ENCODE results near the gene LYZL4. TPM values are rescaled to one million over a fixed set of nuclear protein-coding genes. Genes with fewer than 3 reads are reported as not detected.

LYZL4 gene
- total and polyA plus RNA-seq, 4 donors = not detected

- Histone ChIP-seq H3K27ac (ENCODE audit: low read depth in 1 of 2, low read length in 2 of 2) (no peak overlapping the region), H3K9ac (ENCODE audit: low read depth in 1 of 2, low read length in 2 of 2) (no peak overlapping the region), H3K9me3 (ENCODE audit: control insufficient read depth in 4 of 4, low read length in 3 of 4) (peaks cover 0 to 2% (median 0%) of the 10 kb centered on the region in 4 donors), H3K4me3 (ENCODE audit: low read depth in 1 of 3, low read length in 3 of 3) (no peak overlapping the region), H3K27me3 (ENCODE audit: control insufficient read depth in 4 of 4, insufficient read depth in 4 of 4, low read length in 3 of 4) (no peaks in the 10 kb centered on the region), H3K4me1 (ENCODE audit: control insufficient read depth in 4 of 4, insufficient read depth in 4 of 4, low read length in 3 of 4) (no peaks in the 10 kb centered on the region), H3K36me3 (ENCODE audit: control insufficient read depth in 4 of 4, insufficient read depth in 3 of 4, low read depth in 1 of 4, low read length in 3 of 4) (no peaks in the 10 kb centered on the region)
- TF ChIP-seq MAX (IDR thresholded peaks at IDR 0.05) = no peak
- 72% methylated on average over 7 of the region's 7 CpGs for WGBS
- no peak for DNase-seq (ENCODE audit: low spot score)
These were observed 60.4 kb downstream of the LYZL4 start for GRCh38 chr3:42349765-42350594.

- H3K4me1 ChIP-seq (ENCODE audit: control insufficient read depth in 4 of 4, insufficient read depth in 4 of 4, low read length in 3 of 4) = no peaks in the 10 kb centered on the region
- TF ChIP-seq CTCF (IDR thresholded peaks at IDR 0.05; ENCODE audit: low read depth, low read length, missing input control) (no peak), REST (IDR thresholded peaks at IDR 0.05) (no peak), EGR1 (IDR thresholded peaks at IDR 0.05; ENCODE audit: low read depth in 2 of 2) (no peak), JUND (IDR thresholded peaks at IDR 0.05) (no peak), NR2F2 (IDR thresholded peaks at IDR 0.05) (no peak), RAD21 (IDR thresholded peaks at IDR 0.05) (no peak), HNF4A (conservative IDR thresholded peaks at IDR 0.05) (no peak), MAX (IDR thresholded peaks at IDR 0.05) (no peak), FOXA2 (IDR thresholded peaks at IDR 0.05) (no peak), TAF1 (conservative IDR thresholded peaks at IDR 0.05) (no peak), HNF4G (IDR thresholded peaks at IDR 0.05) (no peak), YY1 (IDR thresholded peaks at IDR 0.05) (no peak), SP1 (IDR thresholded peaks at IDR 0.05) (no peak), FOXA1 (IDR thresholded peaks at IDR 0.05) (no peak)
- H3K27ac ChIP-seq (ENCODE audit: low read depth in 1 of 2, low read length in 2 of 2) = no peak overlapping the region
- peaks cover 0 to 2% (median 0%) of the 10 kb centered on the region in 4 donors for H3K9me3 ChIP-seq (ENCODE audit: control insufficient read depth in 4 of 4, low read length in 3 of 4)
- no peaks in the 10 kb centered on the region for H3K36me3 ChIP-seq (ENCODE audit: control insufficient read depth in 4 of 4, insufficient read depth in 3 of 4, low read depth in 1 of 4, low read length in 3 of 4)
- H3K4me3 ChIP-seq (ENCODE audit: low read depth in 1 of 3, low read length in 3 of 3) = no peak overlapping the region
- no peaks in the 10 kb centered on the region for H3K27me3 ChIP-seq (ENCODE audit: control insufficient read depth in 4 of 4, insufficient read depth in 4 of 4, low read length in 3 of 4)
- 84% methylated on average over 2 of the region's 2 CpGs for WGBS
- DNase-seq (ENCODE audit: low spot score) = no peak
- H3K9ac ChIP-seq (ENCODE audit: low read depth in 1 of 2, low read length in 2 of 2) = no peak overlapping the region
These were observed 62.5 kb downstream of the LYZL4 start for GRCh38 chr3:42347928-42348327.

Other genes starting within 250 kb of the LYZL4 start
- gene CCK, start 144.4 kb downstream of the LYZL4 start, total RNA-seq = under 1 TPM in 1 of 2 donors, not detected in 1; 0.25 TPM
- gene CCK, start 144.4 kb downstream of the LYZL4 start, polyA plus RNA-seq = not detected
- 10 to 100 TPM in 1 of 2 donors, 1 to 10 TPM in 1; 2.3 to 41.8 TPM for gene VIPR1, start 92.0 kb upstream of the LYZL4 start, total RNA-seq
- gene VIPR1, start 92.0 kb upstream of the LYZL4 start, polyA plus RNA-seq = 10 to 100 TPM; 14.1 to 15.1 TPM
- 10 to 100 TPM; 19.2 to 48.5 TPM for gene SEC22C, start 171.4 kb upstream of the LYZL4 start, total RNA-seq
- 10 to 100 TPM; 14.5 to 16.3 TPM for gene SEC22C, start 171.4 kb upstream of the LYZL4 start, polyA plus RNA-seq
- 10 to 100 TPM; 10.0 to 19.5 TPM for gene SS18L2, start 180.2 kb upstream of the LYZL4 start, total RNA-seq
- 10 to 100 TPM; 17.9 to 41.5 TPM for gene SS18L2, start 180.2 kb upstream of the LYZL4 start, polyA plus RNA-seq
- 10 to 100 TPM; 28.5 to 75.5 TPM for gene NKTR, start 190.1 kb upstream of the LYZL4 start, total RNA-seq
- gene NKTR, start 190.1 kb upstream of the LYZL4 start, polyA plus RNA-seq = 10 to 100 TPM in 1 of 2 donors, 1 to 10 TPM in 1; 5.8 to 27.7 TPM
- 1 to 10 TPM; 2.9 to 7.4 TPM for gene ZBTB47, start 243.1 kb upstream of the LYZL4 start, total RNA-seq
- gene ZBTB47, start 243.1 kb upstream of the LYZL4 start, polyA plus RNA-seq = 1 to 10 TPM in 1 of 2 donors, under 1 TPM in 1; 0.42 to 5.5 TPM

All from liver (tissue), 9 donors.